Measurements from ENCODE around the gene SNX27. TPM values are rescaled to one million over a fixed set of nuclear protein-coding genes. Genes with fewer than 3 reads are reported as not detected.

Gene SNX27
- total RNA-seq, 1 experiment from 2014 or later, result 42.2 TPM

DNA sequence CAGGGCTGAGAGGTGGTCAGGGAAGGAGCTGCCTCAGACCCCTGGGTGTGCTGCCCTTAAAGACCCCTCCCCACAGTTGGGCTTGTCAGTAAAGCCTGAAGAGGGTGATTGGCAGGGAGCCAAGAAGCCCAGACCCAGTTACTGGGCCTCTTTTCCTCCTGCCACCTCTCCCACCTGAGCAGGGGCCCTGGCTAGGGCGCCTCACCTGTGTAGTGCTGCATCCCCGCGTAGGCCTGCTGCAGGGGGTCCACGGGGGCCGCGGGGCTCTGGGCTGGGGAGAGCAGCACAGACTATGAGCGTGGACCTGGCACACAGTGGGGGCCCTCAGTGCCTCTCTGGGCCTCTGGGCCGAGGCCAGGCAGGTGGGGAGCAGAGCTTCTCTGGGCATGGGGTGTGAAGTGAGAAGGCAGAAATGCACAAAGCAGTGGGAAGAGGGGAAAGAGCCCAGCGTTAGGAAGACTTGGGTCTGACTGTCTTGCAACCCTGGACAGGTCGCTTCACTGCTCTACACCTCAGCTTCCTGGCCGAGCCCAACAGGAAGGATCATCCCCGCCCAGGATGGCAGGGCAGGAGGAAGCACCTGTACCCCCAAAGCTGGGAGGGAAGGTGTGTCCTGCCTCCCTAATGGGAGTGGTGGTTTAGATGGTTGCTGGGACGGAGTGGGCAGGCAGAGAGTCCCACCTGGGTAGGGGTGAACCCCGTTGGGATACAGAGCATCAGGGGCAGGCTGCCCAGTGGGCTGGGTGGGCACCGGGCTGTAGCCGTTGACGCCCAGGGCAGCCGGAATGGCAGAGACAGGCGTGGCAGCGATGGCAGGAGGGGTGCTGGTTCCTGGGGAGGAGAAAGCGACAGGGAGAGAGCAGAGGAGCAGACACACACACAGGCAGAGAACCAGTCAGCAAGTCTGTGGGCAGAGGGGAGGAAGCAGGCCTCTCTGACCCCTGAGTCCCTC is 94.9 kb downstream of the SNX27 start:
- ChIA-PET POLR2A (no interaction called here), RAD21 (ENCODE audit: low non-redundant PET in 1 of 2, low total read pairs in 2 of 2, uncharacterized antibody in 2 of 2, unreplicated experiment in 2 of 2) (no interaction called here)

DNA sequence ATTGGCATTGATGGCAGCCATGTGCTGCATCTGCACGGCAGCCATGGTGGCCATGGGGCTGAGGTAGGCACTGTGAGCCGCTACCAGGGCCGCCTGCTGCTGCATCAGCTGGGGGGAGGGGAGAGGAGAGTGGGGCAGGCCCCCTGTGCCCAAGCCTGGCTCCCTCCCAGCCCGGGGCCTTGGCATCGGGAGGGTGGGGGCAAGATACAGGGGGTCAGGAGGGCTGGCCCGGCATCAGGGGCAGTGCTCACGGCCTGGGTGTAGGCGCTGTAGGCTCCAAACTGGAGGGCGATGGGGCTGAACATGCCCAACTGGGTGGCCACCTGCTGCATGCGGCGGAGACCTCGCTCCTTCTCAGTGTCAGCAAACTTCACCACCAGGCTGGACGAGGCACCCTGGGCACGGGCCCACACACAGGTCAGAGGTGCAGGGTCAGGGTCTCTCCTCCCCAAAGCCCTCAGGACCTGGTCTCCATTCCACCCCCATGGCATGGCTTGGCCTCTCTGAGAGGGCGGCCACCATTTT is 95.8 kb downstream of the SNX27 start:
- intact Hi-C loops (cut with micrococcal nuclease), result no loop called here
- no peak for ATAC-seq
- Histone ChIP-seq H3K9me2 (ENCODE audit: insufficient read depth) (no peaks in the 10 kb centered on the region), H3K27me3 (ENCODE audit: insufficient read depth, low read length) (no peaks in the 10 kb centered on the region), H3K79me2 (ENCODE audit: insufficient read depth, low read length) (no peaks in the 10 kb centered on the region), H3K4me3 (replicated peaks in 1 of 2; ENCODE audit: low read depth in 1 of 2, low read length in 2 of 2) (no peak overlapping the region), H3K36me3 (ENCODE audit: control insufficient read depth in 1 of 2, insufficient read depth in 2 of 2, low read length in 2 of 2) (no peaks in the 10 kb centered on the region), H4K20me1 (ENCODE audit: insufficient read depth) (no peaks in the 10 kb centered on the region), H3K4me2 (ENCODE audit: low read length) (no peak overlapping the region), H3K27ac (ENCODE audit: low read depth, low read length) (no peak overlapping the region), H2AFZ (ENCODE audit: low read depth, low read length, poor library complexity, severe bottlenecking) (no peak overlapping the region), H3K9me3 (ENCODE audit: control insufficient read depth in 1 of 2, insufficient read depth in 1 of 2, low read depth in 1 of 2, low read length in 2 of 2) (no peaks in the 10 kb centered on the region), H3K9ac (ENCODE audit: low read length) (no peak overlapping the region), H3K4me1 (ENCODE audit: control insufficient read depth in 1 of 2, insufficient read depth in 2 of 2, low read length in 2 of 2) (no peaks in the 10 kb centered on the region; a peak in 1 of 4 replicates)
- DNase-seq (ENCODE audit: low read depth, low spot score), result no peak
- ChIA-PET CTCF (no interaction called here), POLR2A (no interaction called here), RAD21 (ENCODE audit: low non-redundant PET in 1 of 2, low total read pairs in 2 of 2, uncharacterized antibody in 2 of 2, unreplicated experiment in 2 of 2) (no interaction called here)
- BruUV-seq (replicated peaks), result no TSS peak
- TF ChIP-seq EZH2phosphoT487 (IDR thresholded peaks at IDR 0.05; ENCODE audit: borderline replicate concordance) (no peak), CBX3 (IDR thresholded peaks at IDR 0.05; ENCODE audit: low read depth) (no peak), ZNF274 (IDR thresholded peaks at IDR 0.05; ENCODE audit: low read depth, low read length) (no peak), SRF (IDR thresholded peaks at IDR 0.05; ENCODE audit: low read depth) (no peak), SP1 (IDR thresholded peaks at IDR 0.05; ENCODE audit: low read depth) (no peak), TCF7L2 (IDR thresholded peaks at IDR 0.05; ENCODE audit: borderline replicate concordance, extremely low read depth, insufficient read depth, insufficient read length) (no peak), ELF1 (IDR thresholded peaks at IDR 0.05; ENCODE audit: borderline replicate concordance, low read depth) (no peak), YY1 (IDR thresholded peaks at IDR 0.05; ENCODE audit: extremely low read depth, insufficient replicate concordance, low read depth, low read length) (no peak), ZFX (IDR thresholded peaks at IDR 0.05) (no peak)
- TF ChIP-seq, protein P1, sequence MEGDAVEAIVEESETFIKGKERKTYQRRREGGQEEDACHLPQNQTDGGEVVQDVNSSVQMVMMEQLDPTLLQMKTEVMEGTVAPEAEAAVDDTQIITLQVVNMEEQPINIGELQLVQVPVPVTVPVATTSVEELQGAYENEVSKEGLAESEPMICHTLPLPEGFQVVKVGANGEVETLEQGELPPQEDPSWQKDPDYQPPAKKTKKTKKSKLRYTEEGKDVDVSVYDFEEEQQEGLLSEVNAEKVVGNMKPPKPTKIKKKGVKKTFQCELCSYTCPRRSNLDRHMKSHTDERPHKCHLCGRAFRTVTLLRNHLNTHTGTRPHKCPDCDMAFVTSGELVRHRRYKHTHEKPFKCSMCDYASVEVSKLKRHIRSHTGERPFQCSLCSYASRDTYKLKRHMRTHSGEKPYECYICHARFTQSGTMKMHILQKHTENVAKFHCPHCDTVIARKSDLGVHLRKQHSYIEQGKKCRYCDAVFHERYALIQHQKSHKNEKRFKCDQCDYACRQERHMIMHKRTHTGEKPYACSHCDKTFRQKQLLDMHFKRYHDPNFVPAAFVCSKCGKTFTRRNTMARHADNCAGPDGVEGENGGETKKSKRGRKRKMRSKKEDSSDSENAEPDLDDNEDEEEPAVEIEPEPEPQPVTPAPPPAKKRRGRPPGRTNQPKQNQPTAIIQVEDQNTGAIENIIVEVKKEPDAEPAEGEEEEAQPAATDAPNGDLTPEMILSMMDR (IDR thresholded peaks at IDR 0.05 in 2 of 3, conservative IDR thresholded peaks at IDR 0.05 in 1 of 3; ENCODE audit: borderline replicate concordance in 1 of 3, insufficient read depth in 1 of 3, low read depth in 2 of 3, low read length in 2 of 3), result no peak
- TF ChIP-seq, protein P2, sequence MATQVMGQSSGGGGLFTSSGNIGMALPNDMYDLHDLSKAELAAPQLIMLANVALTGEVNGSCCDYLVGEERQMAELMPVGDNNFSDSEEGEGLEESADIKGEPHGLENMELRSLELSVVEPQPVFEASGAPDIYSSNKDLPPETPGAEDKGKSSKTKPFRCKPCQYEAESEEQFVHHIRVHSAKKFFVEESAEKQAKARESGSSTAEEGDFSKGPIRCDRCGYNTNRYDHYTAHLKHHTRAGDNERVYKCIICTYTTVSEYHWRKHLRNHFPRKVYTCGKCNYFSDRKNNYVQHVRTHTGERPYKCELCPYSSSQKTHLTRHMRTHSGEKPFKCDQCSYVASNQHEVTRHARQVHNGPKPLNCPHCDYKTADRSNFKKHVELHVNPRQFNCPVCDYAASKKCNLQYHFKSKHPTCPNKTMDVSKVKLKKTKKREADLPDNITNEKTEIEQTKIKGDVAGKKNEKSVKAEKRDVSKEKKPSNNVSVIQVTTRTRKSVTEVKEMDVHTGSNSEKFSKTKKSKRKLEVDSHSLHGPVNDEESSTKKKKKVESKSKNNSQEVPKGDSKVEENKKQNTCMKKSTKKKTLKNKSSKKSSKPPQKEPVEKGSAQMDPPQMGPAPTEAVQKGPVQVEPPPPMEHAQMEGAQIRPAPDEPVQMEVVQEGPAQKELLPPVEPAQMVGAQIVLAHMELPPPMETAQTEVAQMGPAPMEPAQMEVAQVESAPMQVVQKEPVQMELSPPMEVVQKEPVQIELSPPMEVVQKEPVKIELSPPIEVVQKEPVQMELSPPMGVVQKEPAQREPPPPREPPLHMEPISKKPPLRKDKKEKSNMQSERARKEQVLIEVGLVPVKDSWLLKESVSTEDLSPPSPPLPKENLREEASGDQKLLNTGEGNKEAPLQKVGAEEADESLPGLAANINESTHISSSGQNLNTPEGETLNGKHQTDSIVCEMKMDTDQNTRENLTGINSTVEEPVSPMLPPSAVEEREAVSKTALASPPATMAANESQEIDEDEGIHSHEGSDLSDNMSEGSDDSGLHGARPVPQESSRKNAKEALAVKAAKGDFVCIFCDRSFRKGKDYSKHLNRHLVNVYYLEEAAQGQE (IDR thresholded peaks at IDR 0.05; ENCODE audit: low read depth), result no peak

More for the DNA sequence above, 94.9 kb downstream of the SNX27 start:
- Histone ChIP-seq H3K9me3 (ENCODE audit: control insufficient read depth in 1 of 2, insufficient read depth in 1 of 2, low read depth in 1 of 2, low read length in 2 of 2) (no peaks in the 10 kb centered on the region), H2AFZ (ENCODE audit: low read depth, low read length, poor library complexity, severe bottlenecking) (no peak overlapping the region), H3K4me3 (replicated peaks in 1 of 2; ENCODE audit: low read depth in 1 of 2, low read length in 2 of 2) (no peak overlapping the region), H3K9ac (ENCODE audit: low read length) (no peak overlapping the region), H3K4me1 (ENCODE audit: control insufficient read depth in 1 of 2, insufficient read depth in 2 of 2, low read length in 2 of 2) (no peaks in the 10 kb centered on the region; a peak in 1 of 4 replicates), H3K36me3 (ENCODE audit: control insufficient read depth in 1 of 2, insufficient read depth in 2 of 2, low read length in 2 of 2) (no peaks in the 10 kb centered on the region), H3K4me2 (ENCODE audit: low read length) (no peak overlapping the region), H4K20me1 (ENCODE audit: insufficient read depth) (no peaks in the 10 kb centered on the region), H3K9me2 (ENCODE audit: insufficient read depth) (no peaks in the 10 kb centered on the region), H3K79me2 (ENCODE audit: insufficient read depth, low read length) (no peaks in the 10 kb centered on the region), H3K27ac (ENCODE audit: low read depth, low read length) (no peak overlapping the region), H3K27me3 (ENCODE audit: insufficient read depth, low read length) (no peaks in the 10 kb centered on the region)
- DNase-seq (ENCODE audit: low read depth, low spot score), result no peak
- ATAC-seq, result no peak
- intact Hi-C loops (cut with micrococcal nuclease), result no loop called here
- TF ChIP-seq FOSL1 (IDR thresholded peaks at IDR 0.05; ENCODE audit: low read depth) (no peak), SP1 (IDR thresholded peaks at IDR 0.05; ENCODE audit: low read depth) (no peak)
- TF ChIP-seq, protein P3, sequence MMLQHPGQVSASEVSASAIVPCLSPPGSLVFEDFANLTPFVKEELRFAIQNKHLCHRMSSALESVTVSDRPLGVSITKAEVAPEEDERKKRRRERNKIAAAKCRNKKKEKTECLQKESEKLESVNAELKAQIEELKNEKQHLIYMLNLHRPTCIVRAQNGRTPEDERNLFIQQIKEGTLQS (IDR thresholded peaks at IDR 0.05), result no peak
- no TSS peak for BruUV-seq (replicated peaks)
- CTCF ChIA-PET, result no interaction called here

All from HCT116 (cell line).